ENCODE measurements around the gene KRTAP12-4.
"Not testable (repeated sequence)": the region's sequence is repeated elsewhere in the genome, so short reads cannot be mapped to it uniquely, and the experiment has no call there.

The KRTAP12-4 gene

GRCh38 chr21:44611551-44611950 lies 42.9 kb downstream of the KRTAP12-4 start:
- DNase-seq (ENCODE audit: low spot score), result no peak

- DNase-seq (ENCODE audit: low spot score), result not testable (repeated sequence)
These were observed 44.2 kb downstream of the KRTAP12-4 start for GRCh38 chr21:44610157-44610843.

- DNase-seq (ENCODE audit: low spot score), result no peak
These were observed 45.3 kb downstream of the KRTAP12-4 start for GRCh38 chr21:44609193-44609592.

GRCh38 chr21:44606495-44606894 lies 48.0 kb downstream of the KRTAP12-4 start:
- no peak for DNase-seq (ENCODE audit: low spot score)
